ENCODE results near the gene UBR4.

UBR4 gene

DNA sequence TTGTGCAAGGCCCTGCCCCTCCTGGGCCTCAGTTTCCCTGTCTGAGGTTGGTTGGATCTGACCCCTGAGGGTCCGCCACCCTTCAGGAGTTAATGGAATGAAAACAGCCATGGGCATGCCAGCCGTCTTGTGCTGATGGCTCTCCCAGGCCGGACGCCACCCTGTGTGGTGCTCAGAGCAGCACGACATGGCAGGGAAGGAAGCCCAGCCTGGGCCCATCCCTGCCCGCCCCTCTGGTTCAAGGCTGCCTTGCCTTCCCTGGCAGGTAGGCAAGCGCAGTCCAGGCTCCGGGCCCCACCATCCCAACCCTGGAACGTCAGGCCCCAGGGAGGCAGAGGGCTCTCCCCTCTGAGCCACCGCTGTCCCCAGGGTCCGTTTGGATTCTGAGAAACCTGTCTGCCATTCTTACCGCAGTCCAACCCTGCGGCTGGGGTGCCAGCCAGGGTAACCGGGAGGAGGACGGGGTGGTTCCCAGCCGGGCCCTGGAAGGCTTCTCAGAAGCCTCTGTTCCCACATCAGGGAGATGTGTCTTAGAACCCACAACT is 145.1 kb downstream of the UBR4 start:
- TF ChIP-seq, protein P1, sequence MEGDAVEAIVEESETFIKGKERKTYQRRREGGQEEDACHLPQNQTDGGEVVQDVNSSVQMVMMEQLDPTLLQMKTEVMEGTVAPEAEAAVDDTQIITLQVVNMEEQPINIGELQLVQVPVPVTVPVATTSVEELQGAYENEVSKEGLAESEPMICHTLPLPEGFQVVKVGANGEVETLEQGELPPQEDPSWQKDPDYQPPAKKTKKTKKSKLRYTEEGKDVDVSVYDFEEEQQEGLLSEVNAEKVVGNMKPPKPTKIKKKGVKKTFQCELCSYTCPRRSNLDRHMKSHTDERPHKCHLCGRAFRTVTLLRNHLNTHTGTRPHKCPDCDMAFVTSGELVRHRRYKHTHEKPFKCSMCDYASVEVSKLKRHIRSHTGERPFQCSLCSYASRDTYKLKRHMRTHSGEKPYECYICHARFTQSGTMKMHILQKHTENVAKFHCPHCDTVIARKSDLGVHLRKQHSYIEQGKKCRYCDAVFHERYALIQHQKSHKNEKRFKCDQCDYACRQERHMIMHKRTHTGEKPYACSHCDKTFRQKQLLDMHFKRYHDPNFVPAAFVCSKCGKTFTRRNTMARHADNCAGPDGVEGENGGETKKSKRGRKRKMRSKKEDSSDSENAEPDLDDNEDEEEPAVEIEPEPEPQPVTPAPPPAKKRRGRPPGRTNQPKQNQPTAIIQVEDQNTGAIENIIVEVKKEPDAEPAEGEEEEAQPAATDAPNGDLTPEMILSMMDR (IDR thresholded peaks at IDR 0.05; ENCODE audit: extremely low read depth, missing control alignments): no peak
- no peak for DNase-seq (ENCODE audit: low spot score)

DNA sequence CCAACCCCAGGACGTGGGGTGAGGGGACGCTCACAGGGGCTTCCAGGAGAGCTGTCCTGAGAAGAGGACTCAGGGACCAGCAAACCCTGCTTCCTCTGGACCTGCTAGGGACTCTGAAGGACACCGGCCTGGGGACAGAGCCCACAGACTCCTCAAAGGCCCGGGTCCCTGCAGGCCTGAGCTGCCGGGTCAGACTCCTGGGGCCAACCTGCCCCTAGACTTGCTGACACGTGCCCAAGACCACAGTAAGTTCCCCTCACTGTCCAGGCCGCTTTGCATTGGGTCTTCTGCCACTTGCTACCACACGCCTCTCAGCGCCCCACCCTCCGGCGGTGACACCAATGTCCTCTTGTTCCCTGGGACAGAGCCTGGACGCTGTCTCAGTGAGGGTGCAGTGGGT is 146.9 kb downstream of the UBR4 start:
- TF ChIP-seq, protein P1 (IDR thresholded peaks at IDR 0.05; ENCODE audit: extremely low read depth, missing control alignments): no peak
- DNase-seq (ENCODE audit: low spot score): no peak

DNA sequence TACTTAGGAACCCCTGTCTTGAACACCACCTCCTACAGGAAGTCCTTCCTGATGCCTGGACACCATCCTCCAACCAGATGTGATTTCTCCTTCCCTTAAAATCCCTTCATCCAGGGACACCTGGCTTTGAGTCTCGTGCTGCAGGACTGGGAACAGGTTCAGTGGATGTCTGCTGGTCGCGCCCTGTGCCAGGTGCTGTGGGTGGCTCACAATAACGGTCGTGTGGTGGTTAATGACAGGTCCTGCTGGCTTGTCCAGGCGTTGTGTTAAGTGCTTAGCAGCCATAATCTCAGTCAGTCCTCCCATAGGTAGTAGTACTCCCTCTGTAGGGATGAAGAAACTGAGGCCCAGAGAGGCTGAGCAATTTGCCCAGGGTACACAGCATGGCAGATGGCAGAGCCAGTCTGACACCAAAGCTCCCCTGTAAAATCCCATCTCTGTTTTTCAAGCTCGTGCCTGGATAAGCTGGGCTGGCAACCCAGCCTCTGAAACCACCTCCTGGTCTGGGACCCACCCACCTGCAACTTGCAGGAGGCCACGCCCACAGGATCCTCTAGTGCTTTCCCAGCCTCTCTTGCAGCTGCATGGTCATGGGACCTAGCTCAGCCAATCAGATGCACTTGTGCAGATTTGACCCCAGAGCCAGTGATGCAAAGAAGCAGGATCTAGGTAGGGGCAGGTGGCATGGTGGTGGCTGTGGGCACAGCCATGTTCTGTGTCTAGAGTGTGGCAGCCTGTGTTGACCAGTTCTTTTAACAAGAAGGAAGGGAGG is 147.6 kb downstream of the UBR4 start:
- TF ChIP-seq, protein P1 (IDR thresholded peaks at IDR 0.05; ENCODE audit: extremely low read depth, missing control alignments): no peak
- no peak for DNase-seq (ENCODE audit: low spot score)

DNA sequence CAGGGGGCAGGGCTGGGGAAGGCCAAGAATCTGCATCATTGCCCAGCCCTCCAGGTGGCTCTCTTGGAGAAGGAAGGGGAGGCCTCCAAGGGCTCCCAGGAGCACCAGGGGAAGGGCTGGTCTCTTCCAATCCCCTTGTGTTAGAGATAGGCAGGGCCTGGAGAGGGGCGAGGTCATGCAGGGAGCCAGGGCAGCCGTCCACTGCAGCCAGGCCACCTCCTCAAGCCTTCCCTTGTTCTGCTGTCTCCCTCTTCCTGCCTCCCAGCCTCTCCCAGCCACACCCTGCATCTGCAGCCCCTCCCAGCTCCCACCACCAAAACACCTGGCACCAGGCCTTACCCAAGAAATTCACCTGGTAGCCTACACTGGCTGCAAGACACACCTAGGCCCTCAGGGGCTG is 148.3 kb downstream of the UBR4 start:
- DNase-seq (ENCODE audit: low spot score): no peak
- TF ChIP-seq, protein P1 (IDR thresholded peaks at IDR 0.05; ENCODE audit: extremely low read depth, missing control alignments): no peak

DNA sequence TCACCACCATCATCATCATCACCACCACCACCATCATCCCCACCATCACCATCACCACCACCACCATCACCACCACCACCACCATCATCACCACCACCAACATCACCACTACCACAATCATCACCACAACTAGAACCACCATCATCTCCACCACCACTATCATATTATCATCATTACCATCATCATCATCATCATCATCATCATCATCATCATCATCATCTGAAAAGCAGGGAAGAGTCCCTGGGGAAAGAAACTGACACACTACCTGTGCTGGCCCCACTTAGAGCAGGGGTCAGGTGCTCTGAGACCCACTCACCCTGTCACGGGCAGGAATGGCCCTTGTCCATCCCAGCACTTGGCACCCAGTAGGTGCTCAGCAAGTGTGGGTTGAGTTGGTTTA is 148.7 kb downstream of the UBR4 start:
- DNase-seq (ENCODE audit: low spot score): no peak
- TF ChIP-seq, protein P1 (IDR thresholded peaks at IDR 0.05; ENCODE audit: extremely low read depth, missing control alignments): no peak

DNA sequence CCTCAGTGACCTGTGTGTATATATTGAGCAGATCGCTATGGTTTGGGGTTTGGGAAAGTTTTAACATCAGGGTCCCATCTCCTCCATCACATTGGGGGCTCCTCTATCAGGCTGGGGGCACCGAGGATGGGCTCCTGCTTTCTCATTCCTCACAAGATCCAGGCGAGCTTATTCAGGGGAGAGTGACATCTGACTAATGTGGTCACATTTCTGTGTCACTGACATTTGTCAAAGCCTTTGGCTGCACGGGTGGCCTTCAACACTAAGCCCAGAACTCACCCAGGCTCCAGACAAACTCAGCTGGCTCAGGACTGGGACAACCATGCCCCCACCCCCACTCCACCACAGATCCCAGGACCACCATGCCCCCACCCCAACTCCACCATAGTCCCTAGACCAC is 150.3 kb downstream of the UBR4 start:
- TF ChIP-seq, protein P1 (IDR thresholded peaks at IDR 0.05; ENCODE audit: extremely low read depth, missing control alignments): no peak
- DNase-seq (ENCODE audit: low spot score): no peak

DNA sequence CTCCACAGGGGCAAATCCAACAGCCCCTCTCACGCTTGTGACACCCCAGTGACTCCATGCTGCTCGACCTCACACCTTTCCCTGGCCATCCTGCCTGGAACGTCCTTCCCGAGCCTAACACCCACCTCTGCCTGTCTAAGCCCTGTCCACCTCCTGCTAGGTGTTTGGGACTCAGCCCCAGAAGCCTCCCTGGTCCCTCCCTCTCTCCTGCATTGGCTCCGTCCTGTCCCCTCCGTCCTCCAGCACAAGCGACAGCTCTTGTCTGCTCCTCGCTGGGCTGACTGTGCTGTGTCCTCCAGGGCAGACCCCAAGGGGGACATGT is 151.6 kb downstream of the UBR4 start:
- TF ChIP-seq, protein P1 (IDR thresholded peaks at IDR 0.05; ENCODE audit: extremely low read depth, missing control alignments): no peak
- DNase-seq (ENCODE audit: low spot score): no peak

Measured in GM20000 (cell line).